Uterine smooth muscle cell (primary cell): ENCODE measurements around the gene MLEC. TPM values are rescaled to one million over a fixed set of nuclear protein-coding genes. Genes with fewer than 3 reads are reported as not detected.

Experiments used
- total RNA-seq: library from RNA; depleted of rRNA; stranded (reverse); fragments of >200 nt; gene quantifications from 2 replicates; pipeline ENCODE4 v1.2.3, GENCODE V29; 2014

The MLEC gene
- total RNA-seq, result 145 and 187 TPM in 2 replicates

GRCh38 chr12:120686690-120687577, at the start of gene MLEC:
MLEC (plus strand) TSS chr12:120687149; CDS start chr12:120687297, 148 bp downstream.

GRCh38 chr12:120639771-120640721, 46.9 kb upstream of the MLEC start, which contains the start of gene CABP1:
CABP1 (plus strand) TSS chr12:120640626; CDS start chr12:120640686, 60 bp downstream.

GRCh38 chr12:120710031-120710804, 23.3 kb downstream of the MLEC start, which contains the start of gene UNC119B:
UNC119B (plus strand) TSS chr12:120710458; CDS start chr12:120710475, 17 bp downstream.

GRCh38 chr12:120725659-120726509, 38.9 kb downstream of the MLEC start, which contains the start of gene ACADS:
ACADS (plus strand) TSS chr12:120725826; CDS start chr12:120725886, 60 bp downstream.

Other genes with a start within 250 kb of the MLEC start
- gene COX6A1, start 249.0 kb upstream of the MLEC start, total RNA-seq, result 464 and 504 TPM in 2 replicates
- 20.4 and 21.9 TPM in 2 replicates for gene TRIAP1, start 240.8 kb upstream of the MLEC start, total RNA-seq
- gene GATC, start 240.7 kb upstream of the MLEC start, total RNA-seq, result 20.5 and 24.0 TPM in 2 replicates
- gene SRSF9, start 217.4 kb upstream of the MLEC start, total RNA-seq, result 207 and 311 TPM in 2 replicates
- 258 and 322 TPM in 2 replicates for gene DYNLL1, start 191.0 kb upstream of the MLEC start, total RNA-seq
- 28.9 and 34.3 TPM in 2 replicates for gene COQ5, start 158.0 kb upstream of the MLEC start, total RNA-seq
- gene RNF10, start 152.8 kb upstream of the MLEC start, total RNA-seq, result 133 and 137 TPM in 2 replicates
- gene POP5, start 105.7 kb upstream of the MLEC start, total RNA-seq, result 41.0 and 63.3 TPM in 2 replicates
- 0.44 and 1.1 TPM in 2 replicates for gene CABP1, start 46.5 kb upstream of the MLEC start, total RNA-seq
- gene UNC119B, start 23.3 kb downstream of the MLEC start, total RNA-seq, result 32.2 and 37.5 TPM in 2 replicates
- gene ACADS, start 38.7 kb downstream of the MLEC start, total RNA-seq, result 8.7 and 11.3 TPM in 2 replicates
- gene SPPL3, start 217.2 kb downstream of the MLEC start, total RNA-seq, result 4.8 and 6.4 TPM in 2 replicates